Gastrocnemius medialis (tissue), 4 donors: Measurements from ENCODE around the gene AXIN1.

Source experiments
- POLR2A ChIP-seq, 2 donors: fragments of 450-650 bp; IDR thresholded peaks; one replicate each; pipeline ENCODE4 v1.6.1; 2017; ENCODE audit warnings: antibody characterized with exemption in 2 of 2, mild to moderate bottlenecking in 2 of 2, moderate library complexity in 2 of 2
- TF ChIP-seq, protein P1 (sequence below), 5 experiments: fragments of 450-650 bp in 3 of 5; fragments of 200-600 bp in 2 of 5; sonication (generic) in 2 of 5; IDR thresholded peaks in 4 of 5; conservative IDR thresholded peaks in 1 of 5; 1 replicate in 4 of 5; 2 replicates in 1 of 5; pipeline ENCODE4 v1.5.1; 2016 to 2019; ENCODE audit warnings: antibody characterized with exemption in 5 of 5, mild to moderate bottlenecking in 3 of 5, moderate library complexity in 3 of 5

- TF ChIP-seq, protein P1, sequence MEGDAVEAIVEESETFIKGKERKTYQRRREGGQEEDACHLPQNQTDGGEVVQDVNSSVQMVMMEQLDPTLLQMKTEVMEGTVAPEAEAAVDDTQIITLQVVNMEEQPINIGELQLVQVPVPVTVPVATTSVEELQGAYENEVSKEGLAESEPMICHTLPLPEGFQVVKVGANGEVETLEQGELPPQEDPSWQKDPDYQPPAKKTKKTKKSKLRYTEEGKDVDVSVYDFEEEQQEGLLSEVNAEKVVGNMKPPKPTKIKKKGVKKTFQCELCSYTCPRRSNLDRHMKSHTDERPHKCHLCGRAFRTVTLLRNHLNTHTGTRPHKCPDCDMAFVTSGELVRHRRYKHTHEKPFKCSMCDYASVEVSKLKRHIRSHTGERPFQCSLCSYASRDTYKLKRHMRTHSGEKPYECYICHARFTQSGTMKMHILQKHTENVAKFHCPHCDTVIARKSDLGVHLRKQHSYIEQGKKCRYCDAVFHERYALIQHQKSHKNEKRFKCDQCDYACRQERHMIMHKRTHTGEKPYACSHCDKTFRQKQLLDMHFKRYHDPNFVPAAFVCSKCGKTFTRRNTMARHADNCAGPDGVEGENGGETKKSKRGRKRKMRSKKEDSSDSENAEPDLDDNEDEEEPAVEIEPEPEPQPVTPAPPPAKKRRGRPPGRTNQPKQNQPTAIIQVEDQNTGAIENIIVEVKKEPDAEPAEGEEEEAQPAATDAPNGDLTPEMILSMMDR (IDR thresholded peaks at IDR 0.05 in 4 of 5, conservative IDR thresholded peaks at IDR 0.05 in 1 of 5): no peak
- TF ChIP-seq POLR2A (IDR thresholded peaks at IDR 0.05): no peak
These were observed 62.4 kb downstream of the AXIN1 start for GRCh38 chr16:290015-290680.
